PFSK-1 (cell line): Measurements from ENCODE around the gene PRDM15.

ENCODE experiments used
- POLR2AphosphoS5 ChIP-seq: IDR thresholded peaks from 2 replicates; pipeline ENCODE4 v1.6.1; 2012; ENCODE audit warnings: low read depth, mild to moderate bottlenecking, control low read depth, low read length, moderate library complexity
- REST ChIP-seq, 2 experiments: IDR thresholded peaks; 2 replicates each; pipeline versions ENCODE4 v1.6.1 to v1.8.0; 2011 to 2012; ENCODE audit warnings: low read depth in 2 of 2, low read length in 2 of 2, control low read depth in 1 of 2, inconsistent platforms in 1 of 2, mild to moderate bottlenecking in 1 of 2, moderate library complexity in 1 of 2; ENCODE audit not compliant: insufficient read depth in 1 of 2
- SIN3A ChIP-seq: IDR thresholded peaks from 2 replicates; pipeline ENCODE4 v1.6.1; 2012; ENCODE audit warnings: mild to moderate bottlenecking, low read length, moderate library complexity, borderline replicate concordance; ENCODE audit not compliant: insufficient read depth
- TAF1 ChIP-seq: IDR thresholded peaks from 2 replicates; pipeline ENCODE4 v1.6.1; 2012; ENCODE audit warnings: low read length, control low read depth, borderline replicate concordance; ENCODE audit not compliant: insufficient read depth

- TF ChIP-seq REST (IDR thresholded peaks at IDR 0.05; ENCODE audit: insufficient read depth in 1 of 2, low read depth in 2 of 2, low read length in 2 of 2) (no peak), TAF1 (no peak), SIN3A (no peak), POLR2AphosphoS5 (no peak)
These were observed 16.7 kb upstream of the PRDM15 start for GRCh38 chr21:41895643-41896493.
